B cell (primary cell): Measurements from ENCODE around the gene MYO18A. TPM values are rescaled to one million over a fixed set of nuclear protein-coding genes. Genes with fewer than 3 reads are reported as not detected.

Experiments used
- ATAC-seq: fragments of 200-7000 bp; cut with Tn5 transposase; one replicate; pipeline ENCODE4 v1.10.0; 2021; ENCODE audit warnings: low read depth, mild to moderate bottlenecking, moderate number of reproducible peaks, moderate library complexity
- CTCF ChIA-PET: fragments of 350-600 bp; sonication (Branson Sonifier 250); formaldehyde crosslinking; loops from one replicate; lab custom pipeline; 2021; ENCODE audit warnings: antibody characterized with exemption, inconsistent platforms; lab: Charles Lee
- POLR2A ChIA-PET: fragments of 350-600 bp; sonication (Branson Sonifier 250); formaldehyde crosslinking; loops from one replicate; lab custom pipeline; 2021; ENCODE audit warnings: antibody characterized with exemption; lab: Charles Lee
- DNase-seq: peaks from one replicate; pipeline ENCODE4 v3.0.0; 2013
- H2AFZ ChIP-seq: 2 replicates; pipeline ENCODE4 v1.6.1; 2012; ENCODE audit warnings: mild to moderate bottlenecking, low read depth, low read length; ENCODE audit not compliant: insufficient read depth, poor library complexity, severe bottlenecking
- H3K27ac ChIP-seq, 2 donors: 1 replicate in 1 of 2; 2 replicates in 1 of 2; pipeline ENCODE4 v1.5.1; 2012 to 2013; ENCODE audit warnings: low read length in 2 of 2, mild to moderate bottlenecking in 2 of 2, moderate library complexity in 1 of 2
- H3K27me3 ChIP-seq, 4 experiments: fragments of 200-600 bp in 1 of 4; sonication (generic) in 1 of 4; replicated peaks in 1 of 4; 1 replicate in 2 of 4; 2 replicates in 2 of 4; pipeline versions ENCODE4 v1.6.1 to v1.7.0; 2013 to 2016; ENCODE audit warnings: low read length in 3 of 4, mild to moderate bottlenecking in 2 of 4, mixed read lengths in 1 of 4, moderate library complexity in 1 of 4; ENCODE audit not compliant: insufficient read depth in 4 of 4, control insufficient read depth in 3 of 4; ENCODE audit errors: control extremely low read depth in 1 of 4
- H3K36me3 ChIP-seq, 2 experiments: replicated peaks in 1 of 2; 1 replicate in 1 of 2; 2 replicates in 1 of 2; pipeline versions ENCODE4 v1.6.1 to v1.7.1; 2013; ENCODE audit warnings: low read length in 1 of 2; ENCODE audit not compliant: insufficient read depth in 2 of 2, control insufficient read depth in 1 of 2; ENCODE audit errors: control extremely low read depth in 1 of 2, extremely low read depth in 1 of 2
- H3K4me1 ChIP-seq, 2 donors: fragments of 200-600 bp in 1 of 2; sonication (generic) in 1 of 2; 1 replicate in 1 of 2; 2 replicates in 1 of 2; pipeline versions ENCODE4 v1.5.1 to v1.6.1; 2013 to 2017; ENCODE audit warnings: low read length in 2 of 2; ENCODE audit not compliant: control insufficient read depth in 2 of 2, insufficient read depth in 2 of 2
- H3K4me2 ChIP-seq: replicated peaks from 2 replicates; pipeline ENCODE3; 2012; ENCODE audit warnings: mild to moderate bottlenecking, low read depth, low read length; ENCODE audit not compliant: poor library complexity, severe bottlenecking
- H3K4me3 ChIP-seq, 5 experiments: fragments of 200-600 bp in 1 of 5; sonication (generic) in 1 of 5; 1 replicate in 3 of 5; 2 replicates in 2 of 5; pipeline versions ENCODE4 v1.5.1 to v1.7.0; 2011 to 2016; ENCODE audit warnings: low read length in 4 of 5, mild to moderate bottlenecking in 4 of 5, low read depth in 2 of 5, control low read depth in 1 of 5, moderate library complexity in 1 of 5; ENCODE audit not compliant: insufficient read depth in 1 of 5; ENCODE audit errors: control extremely low read depth in 1 of 5, extremely low read depth in 1 of 5
- H3K79me2 ChIP-seq: fragments of 200-600 bp; sonication (generic); one replicate; pipeline ENCODE4 v1.6.0; 2016; ENCODE audit warnings: low read length; ENCODE audit not compliant: control insufficient read depth, insufficient read depth
- H3K9ac ChIP-seq: fragments of 200-600 bp; sonication (generic); 2 replicates; pipeline ENCODE4 v1.6.1; 2017; ENCODE audit warnings: mild to moderate bottlenecking, low read length, moderate library complexity
- H3K9me3 ChIP-seq, 3 donors: one replicate each; pipeline versions ENCODE4 v1.6.1 to v1.7.1; 2013; ENCODE audit warnings: low read length in 2 of 3; ENCODE audit not compliant: control insufficient read depth in 2 of 3, insufficient read depth in 1 of 3; ENCODE audit errors: control extremely low read depth in 1 of 3
- H4K20me1 ChIP-seq: 2 replicates; pipeline ENCODE4 v1.6.0; 2012; ENCODE audit warnings: mild to moderate bottlenecking, low read length; ENCODE audit not compliant: insufficient read depth, control insufficient read depth, poor library complexity, severe bottlenecking
- H3K27ac Mint-ChIP-seq: one replicate; pipeline ENCODE4 v1.8.0; 2021; ENCODE audit warnings: mixed read lengths
- H3K27me3 Mint-ChIP-seq: one replicate; pipeline ENCODE4 v1.8.0; 2021; ENCODE audit warnings: mixed read lengths
- H3K4me1 Mint-ChIP-seq: one replicate; pipeline ENCODE4 v1.8.0; 2021; ENCODE audit warnings: mixed read lengths
- H3K4me3 Mint-ChIP-seq: one replicate; pipeline ENCODE4 v1.8.0; 2021; ENCODE audit warnings: mixed read lengths
- H3K9me3 Mint-ChIP-seq: one replicate; pipeline ENCODE4 v1.8.0; 2022; ENCODE audit warnings: mixed read lengths; ENCODE audit not compliant: insufficient read depth
- EZH2 ChIP-seq: IDR thresholded peaks from 2 replicates; pipeline ENCODE4 v1.6.1; 2012; ENCODE audit warnings: borderline replicate concordance, low read depth, mild to moderate bottlenecking, moderate library complexity, low read length; ENCODE audit not compliant: insufficient read depth, poor library complexity, severe bottlenecking
- WGBS: methylation state at CpG from one replicate; pipeline ENCODE4 v1.1.5; 2013; ENCODE audit warnings: missing lambda C conversion rate; ENCODE audit not compliant: insufficient coverage; 5-methylcytosine and 5-hydroxymethylcytosine counted together
- intact Hi-C: fragments of 100-400 bp; cut with micrococcal nuclease; formaldehyde crosslinking; loops from one replicate; pipeline ENCODE4 v1.10.0; 2022
- polyA plus RNA-seq: library from polyadenylated mRNA; depleted of rRNA; stranded (reverse); fragments of >200 nt; gene quantifications from 2 replicates; pipeline ENCODE4 v1.2.3, GENCODE V29; 2012
- total RNA-seq, 2 donors: library from RNA; stranded (reverse); fragments of 120-200 nt in 1 of 2; gene quantifications; 1 replicate in 1 of 2; 2 replicates in 1 of 2; pipeline versions ENCODE4 v1.2.3 to v1.2.4, GENCODE V29; 2013 to 2022
- TF ChIP-seq, protein P1 (sequence below): fragments of 200-600 bp; IDR thresholded peaks from one replicate; pipeline ENCODE4 v1.8.0; 2022; ENCODE audit warnings: antibody characterized with exemption, mild to moderate bottlenecking

Gene MYO18A
- total and polyA plus RNA-seq, 2 donors (not counting 1 experiment from before 2014, with no cell fraction given), result 72.2 to 155 TPM

DNA sequence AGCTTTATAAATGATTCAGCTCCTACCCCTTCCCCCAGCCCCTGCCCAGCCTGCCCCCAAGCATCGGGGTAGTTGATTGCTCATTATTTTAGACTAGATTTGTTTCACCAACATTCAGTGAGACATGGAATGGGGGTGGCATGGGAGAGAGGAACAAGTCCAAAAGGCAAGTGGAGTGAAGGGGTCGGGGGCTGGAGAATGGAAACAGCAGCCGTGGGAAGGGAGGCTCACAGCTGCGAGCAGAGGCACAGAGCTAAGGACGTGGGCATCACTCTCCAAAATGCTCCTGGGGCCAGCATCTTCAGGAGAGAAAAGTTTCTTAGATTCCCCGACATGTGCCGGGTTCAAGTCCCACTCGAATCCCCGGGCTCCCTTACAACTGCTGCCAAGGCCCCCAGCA is 118.0 kb downstream of the MYO18A start:
- Mint-ChIP-seq H3K27ac (no peak overlapping the region), H3K4me1 (no peaks in the 10 kb centered on the region), H3K27me3 (no peaks in the 10 kb centered on the region), H3K4me3 (no peak overlapping the region), H3K9me3 (no peaks in the 10 kb centered on the region)
- no peaks in the 10 kb centered on the region for H3K36me3 ChIP-seq
- 93% methylated on average over 8 of the region's 9 CpGs for WGBS
- no peaks in the 10 kb centered on the region for H3K4me1 ChIP-seq
- H3K27ac ChIP-seq, result no peak overlapping the region
- DNase-seq (no peak), ATAC-seq (no peak)
- no peak overlapping the region for H3K4me2 ChIP-seq
- no peak overlapping the region for H3K9ac ChIP-seq
- H3K79me2 ChIP-seq, result no peaks in the 10 kb centered on the region
- ChIA-PET POLR2A (no interaction called here), CTCF (no interaction called here)
- H3K4me3 ChIP-seq, result no peak overlapping the region
- H2AFZ ChIP-seq, result no peak overlapping the region
- H4K20me1 ChIP-seq, result no peaks in the 10 kb centered on the region
- no peaks in the 10 kb centered on the region for H3K9me3 ChIP-seq
- intact Hi-C loops, result no loop called here
- no peaks in the 10 kb centered on the region for H3K27me3 ChIP-seq
- no peak for TF ChIP-seq EZH2
- TF ChIP-seq, protein P1, sequence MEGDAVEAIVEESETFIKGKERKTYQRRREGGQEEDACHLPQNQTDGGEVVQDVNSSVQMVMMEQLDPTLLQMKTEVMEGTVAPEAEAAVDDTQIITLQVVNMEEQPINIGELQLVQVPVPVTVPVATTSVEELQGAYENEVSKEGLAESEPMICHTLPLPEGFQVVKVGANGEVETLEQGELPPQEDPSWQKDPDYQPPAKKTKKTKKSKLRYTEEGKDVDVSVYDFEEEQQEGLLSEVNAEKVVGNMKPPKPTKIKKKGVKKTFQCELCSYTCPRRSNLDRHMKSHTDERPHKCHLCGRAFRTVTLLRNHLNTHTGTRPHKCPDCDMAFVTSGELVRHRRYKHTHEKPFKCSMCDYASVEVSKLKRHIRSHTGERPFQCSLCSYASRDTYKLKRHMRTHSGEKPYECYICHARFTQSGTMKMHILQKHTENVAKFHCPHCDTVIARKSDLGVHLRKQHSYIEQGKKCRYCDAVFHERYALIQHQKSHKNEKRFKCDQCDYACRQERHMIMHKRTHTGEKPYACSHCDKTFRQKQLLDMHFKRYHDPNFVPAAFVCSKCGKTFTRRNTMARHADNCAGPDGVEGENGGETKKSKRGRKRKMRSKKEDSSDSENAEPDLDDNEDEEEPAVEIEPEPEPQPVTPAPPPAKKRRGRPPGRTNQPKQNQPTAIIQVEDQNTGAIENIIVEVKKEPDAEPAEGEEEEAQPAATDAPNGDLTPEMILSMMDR, result no peak

DNA sequence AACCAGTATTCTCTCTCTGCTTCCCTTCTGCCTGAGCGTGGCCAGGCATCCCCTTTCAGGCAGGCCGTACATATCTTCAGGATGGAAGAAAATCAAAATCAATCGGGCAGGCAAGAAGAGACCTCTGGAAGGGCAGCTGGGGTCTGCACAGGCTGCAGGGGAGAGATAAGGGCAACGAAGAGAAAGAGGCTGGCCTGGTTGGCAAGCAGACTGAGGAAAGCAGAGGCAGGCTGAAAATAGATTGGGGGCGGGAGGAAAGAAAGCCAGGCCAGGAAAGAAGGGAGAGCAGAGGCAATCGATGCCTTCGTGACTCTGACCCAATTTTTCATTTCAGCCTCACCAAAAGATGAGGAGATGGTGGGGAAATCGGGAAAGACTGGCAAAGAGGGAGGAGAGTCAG is 119.2 kb downstream of the MYO18A start:
- no peaks in the 10 kb centered on the region for H3K9me3 Mint-ChIP-seq
- no peak overlapping the region for H3K27ac Mint-ChIP-seq
- Histone ChIP-seq H3K36me3 (no peaks in the 10 kb centered on the region), H3K79me2 (no peaks in the 10 kb centered on the region), H2AFZ (no peak overlapping the region), H3K4me1 (no peaks in the 10 kb centered on the region), H4K20me1 (no peaks in the 10 kb centered on the region), H3K9me3 (no peaks in the 10 kb centered on the region), H3K27me3 (no peaks in the 10 kb centered on the region), H3K4me2 (no peak overlapping the region), H3K27ac (no peak overlapping the region), H3K4me3 (no peak overlapping the region), H3K9ac (no peak overlapping the region)
- TF ChIP-seq, protein P1, result no peak
- TF ChIP-seq EZH2, result no peak
- H3K4me3 Mint-ChIP-seq, result no peak overlapping the region
- intact Hi-C loops, result no loop called here
- DNase-seq (no peak), ATAC-seq (no peak)
- H3K27me3 Mint-ChIP-seq, result no peaks in the 10 kb centered on the region
- WGBS, result 73% methylated on average over 6 of the region's 8 CpGs
- POLR2A ChIA-PET, result no interaction called here
- H3K4me1 Mint-ChIP-seq, result no peaks in the 10 kb centered on the region
- CTCF ChIA-PET, result no interaction called here
